DND-41 (cell line): ENCODE data around the gene WNK1.

Source experiments
- ATAC-seq: fragments of 200-7000 bp; cut with Tn5 transposase; 3 replicates; pipeline ENCODE4 v1.9.1; 2021; ENCODE audit warnings: low read depth; ENCODE audit not compliant: insufficient read depth
- DNase-seq: peaks from one replicate; pipeline ENCODE4 v3.0.0-alpha.2; 2020
- H2AFZ ChIP-seq: 2 replicates; pipeline ENCODE4 v1.6.0; 2012; ENCODE audit warnings: low read depth, low read length
- H3K27ac ChIP-seq: 2 replicates; pipeline ENCODE4 v1.5.1; 2012; ENCODE audit warnings: low read length, inconsistent platforms
- H3K27me3 ChIP-seq: fragments of 200-600 bp; sonication (generic); 2 replicates; pipeline ENCODE4 v1.6.0; 2012; ENCODE audit warnings: low read length, mild to moderate bottlenecking, inconsistent platforms; ENCODE audit not compliant: insufficient read depth, poor library complexity
- H3K36me3 ChIP-seq: 2 replicates; pipeline ENCODE4 v1.5.1; 2012; ENCODE audit warnings: low read length, inconsistent platforms; ENCODE audit not compliant: insufficient read depth
- H3K4me1 ChIP-seq: 2 replicates; pipeline ENCODE4 v1.5.1; 2012; ENCODE audit warnings: mild to moderate bottlenecking, low read length; ENCODE audit not compliant: insufficient read depth
- H3K4me2 ChIP-seq: 2 replicates; pipeline ENCODE4 v1.6.0; 2012; ENCODE audit warnings: mild to moderate bottlenecking, moderate library complexity, low read length, inconsistent platforms; ENCODE audit not compliant: insufficient read depth
- H3K4me3 ChIP-seq, 2 experiments: fragments of 200-600 bp in 1 of 2; shearing (Covaris generic) in 1 of 2; 2 replicates each; pipeline ENCODE4 v1.5.1; 2012 to 2016; ENCODE audit warnings: inconsistent platforms in 2 of 2, low read length in 2 of 2, mild to moderate bottlenecking in 2 of 2, low read depth in 1 of 2, moderate library complexity in 1 of 2
- H3K79me2 ChIP-seq: 2 replicates; pipeline ENCODE4 v1.6.0; 2012; ENCODE audit warnings: low read length, inconsistent platforms; ENCODE audit not compliant: insufficient read depth
- H3K9ac ChIP-seq: 2 replicates; pipeline ENCODE4 v1.6.0; 2012; ENCODE audit warnings: low read depth, mild to moderate bottlenecking, inconsistent platforms, low read length, moderate library complexity
- H3K9me3 ChIP-seq: 2 replicates; pipeline ENCODE4 v1.5.1; 2012; ENCODE audit warnings: low read length, moderate library complexity, mild to moderate bottlenecking, inconsistent platforms; ENCODE audit not compliant: insufficient read depth, severe bottlenecking
- H4K20me1 ChIP-seq: 2 replicates; pipeline ENCODE4 v1.6.0; 2012; ENCODE audit warnings: low read length; ENCODE audit not compliant: insufficient read depth
- CTCF ChIP-seq: IDR thresholded peaks from 2 replicates; pipeline ENCODE4 v1.5.1; 2012; ENCODE audit warnings: borderline replicate concordance, low read length, moderate library complexity, mild to moderate bottlenecking; ENCODE audit not compliant: poor library complexity, severe bottlenecking; ENCODE audit errors: extremely low read depth
- EZH2 ChIP-seq: IDR thresholded peaks from 3 replicates; pipeline ENCODE4 v1.6.1; 2012; ENCODE audit warnings: borderline replicate concordance, low read depth, mild to moderate bottlenecking, moderate library complexity, low read length, inconsistent platforms; ENCODE audit not compliant: severe bottlenecking

WNK1 gene

GRCh38 chr12:820336-820735 lies 68.0 kb downstream of the WNK1 start:
- no peak for TF ChIP-seq CTCF
- no peak for TF ChIP-seq EZH2
- Histone ChIP-seq H3K36me3 (peaks cover 34% of the 10 kb centered on the region), H3K4me1 (no peaks in the 10 kb centered on the region), H3K4me3 (no peak overlapping the region), H3K9me3 (no peaks in the 10 kb centered on the region), H3K79me2 (peaks cover 100% of the 10 kb centered on the region), H3K9ac (no peak overlapping the region), H3K27ac (no peak overlapping the region), H3K4me2 (no peak overlapping the region), H2AFZ (no peak overlapping the region), H3K27me3 (no peaks in the 10 kb centered on the region), H4K20me1 (peaks cover 30% of the 10 kb centered on the region; the same call in 1 of the 2 replicates)
- DNase-seq: no peak
- no peak for ATAC-seq

- Histone ChIP-seq H2AFZ (no peak overlapping the region), H3K27me3 (no peaks in the 10 kb centered on the region), H3K9ac (no peak overlapping the region), H3K4me3 (no peak overlapping the region), H3K79me2 (peaks cover 92% of the 10 kb centered on the region), H4K20me1 (peaks cover 29% of the 10 kb centered on the region; the same call in 1 of the 2 replicates), H3K27ac (no peak overlapping the region), H3K36me3 (peaks cover 28% of the 10 kb centered on the region), H3K4me1 (no peaks in the 10 kb centered on the region), H3K4me2 (no peak overlapping the region), H3K9me3 (no peaks in the 10 kb centered on the region)
- ATAC-seq: no peak
- DNase-seq: no peak
- TF ChIP-seq EZH2 (no peak), CTCF (no peak)
Observed at GRCh38 chr12:823028-823698, 70.8 kb downstream of the WNK1 start.

GRCh38 chr12:826331-826730 lies 74.0 kb downstream of the WNK1 start:
- Histone ChIP-seq H3K4me3 (no peak overlapping the region), H3K27me3 (no peaks in the 10 kb centered on the region), H3K9ac (no peak overlapping the region), H3K4me1 (no peaks in the 10 kb centered on the region), H2AFZ (no peak overlapping the region), H3K4me2 (no peak overlapping the region), H3K36me3 (peaks cover 53% of the 10 kb centered on the region), H4K20me1 (peaks cover 27% of the 10 kb centered on the region; the same call in 1 of the 2 replicates), H3K79me2 (peaks cover 80% of the 10 kb centered on the region), H3K27ac (no peak overlapping the region), H3K9me3 (no peaks in the 10 kb centered on the region)
- DNase-seq: no peak
- ATAC-seq: no peak
- no peak for TF ChIP-seq CTCF
- TF ChIP-seq EZH2: no peak

- Histone ChIP-seq H3K79me2 (peaks cover 71% of the 10 kb centered on the region), H3K4me3 (no peak overlapping the region), H3K4me1 (no peaks in the 10 kb centered on the region), H3K27me3 (no peaks in the 10 kb centered on the region), H3K27ac (no peak overlapping the region), H2AFZ (no peak overlapping the region), H4K20me1 (peaks cover 20% of the 10 kb centered on the region; the same call in 1 of the 2 replicates), H3K4me2 (no peak overlapping the region), H3K9ac (no peak overlapping the region), H3K36me3 (peaks cover 73% of the 10 kb centered on the region), H3K9me3 (no peaks in the 10 kb centered on the region)
- TF ChIP-seq CTCF (no peak), EZH2 (no peak)
- ATAC-seq (no peak), DNase-seq (no peak)
Observed at GRCh38 chr12:828726-829395, 76.5 kb downstream of the WNK1 start.
